HEK293 (cell line): ENCODE measurements around the gene PRPF31.
A peak's percentile ranks its signal among the peaks of the same experiment; 100 is the strongest.

ENCODE experiments used
- CTCF ChIA-PET: fragments of 350-600 bp; formaldehyde crosslinking; extraction: SDS; loops from one replicate; lab custom pipeline; 2021; ENCODE audit warnings: antibody characterized with exemption; lab: Yijun Ruan, JAX
- POLR2A ChIA-PET: fragments of 300-600 bp; formaldehyde crosslinking; extraction: SDS; loops from one replicate; lab custom pipeline; 2020; ENCODE audit warnings: antibody characterized with exemption, inconsistent platforms; lab: Yijun Ruan, JAX
- H3K27ac ChIP-seq: fragments of 200-500 bp; sonication (Bioruptor generic); 2 replicates; pipeline ENCODE4 v1.5.1; 2014; ENCODE audit warnings: low read depth, low read length, control low read depth, inconsistent platforms; ENCODE audit errors: extremely low read depth
- H3K36me3 ChIP-seq, 2 experiments: fragments of 200-500 bp in 1 of 2; sonication (Bioruptor generic) in 1 of 2; 1 replicate in 1 of 2; 2 replicates in 1 of 2; pipeline ENCODE4 v1.5.1; 2014 to 2017; ENCODE audit warnings: inconsistent platforms in 2 of 2, low read length in 2 of 2; ENCODE audit not compliant: control insufficient read depth in 2 of 2, insufficient read depth in 1 of 2
- H3K4me1 ChIP-seq: fragments of 200-500 bp; sonication (Bioruptor generic); 2 replicates; pipeline ENCODE4 v1.5.1; 2014; ENCODE audit warnings: mild to moderate bottlenecking, low read length, inconsistent platforms; ENCODE audit not compliant: control insufficient read depth, insufficient read depth
- H3K4me3 ChIP-seq: 2 replicates; pipeline ENCODE4 v1.5.1; 2011; ENCODE audit warnings: low read depth, mild to moderate bottlenecking, control low read depth, low read length, moderate library complexity
- H3K9me3 ChIP-seq: fragments of 200-500 bp; sonication (Bioruptor generic); 2 replicates; pipeline ENCODE4 v1.5.1; 2014; ENCODE audit warnings: low read depth, low read length, inconsistent platforms; ENCODE audit not compliant: control insufficient read depth, insufficient read depth
- CTCF ChIP-seq: fragments of 450-650 bp; formaldehyde crosslinking; IDR thresholded peaks from 2 replicates; pipeline ENCODE4 v1.5.1; 2016; ENCODE audit warnings: missing biosample characterization, missing genetic modification characterization
- PRDM1 ChIP-seq: fragments of 450-650 bp; formaldehyde crosslinking; IDR thresholded peaks from 2 replicates; pipeline ENCODE4; 2016; ENCODE audit warnings: missing biosample characterization, missing genetic modification characterization
- YY2 ChIP-seq: fragments of 450-650 bp; formaldehyde crosslinking; IDR thresholded peaks from 2 replicates; pipeline ENCODE4 v1.5.1; 2016; ENCODE audit warnings: missing biosample characterization, missing genetic modification characterization
- ZBTB44 ChIP-seq: fragments of 450-650 bp; IDR thresholded peaks from 2 replicates; pipeline ENCODE4 v1.5.1; 2018; ENCODE audit warnings: missing biosample characterization, mild to moderate bottlenecking, missing genetic modification characterization
- ZBTB7A ChIP-seq: fragments of 450-650 bp; formaldehyde crosslinking; IDR thresholded peaks from 2 replicates; pipeline ENCODE4 v1.5.1; 2016; ENCODE audit warnings: low read depth, missing biosample characterization, missing genetic modification characterization
- ZNF133 ChIP-seq: fragments of 450-650 bp; formaldehyde crosslinking; IDR thresholded peaks from 2 replicates; pipeline ENCODE4 v1.5.1; 2016; ENCODE audit warnings: missing biosample characterization, missing genetic modification characterization
- ZNF248 ChIP-seq: fragments of 450-650 bp; formaldehyde crosslinking; IDR thresholded peaks from 2 replicates; pipeline ENCODE4 v1.5.1; 2017; ENCODE audit warnings: missing biosample characterization, missing genetic modification characterization
- ZNF416 ChIP-seq: fragments of 450-650 bp; formaldehyde crosslinking; IDR thresholded peaks from 2 replicates; pipeline ENCODE4 v1.5.1; 2016; ENCODE audit warnings: missing biosample characterization, missing genetic modification characterization
- ZNF449 ChIP-seq: fragments of 450-650 bp; formaldehyde crosslinking; IDR thresholded peaks from 2 replicates; pipeline ENCODE4 v1.5.1; 2017; ENCODE audit warnings: missing biosample characterization, mild to moderate bottlenecking, missing genetic modification characterization, moderate library complexity
- ZNF626 ChIP-seq: fragments of 450-650 bp; sonication (Bioruptor Pico); formaldehyde crosslinking; IDR thresholded peaks from 2 replicates; pipeline ENCODE4 v1.5.1; 2018; ENCODE audit warnings: missing biosample characterization, missing genetic modification characterization, inconsistent platforms
- ZNF776 ChIP-seq: fragments of 450-650 bp; formaldehyde crosslinking; IDR thresholded peaks from 2 replicates; pipeline ENCODE4 v1.5.0; 2017; ENCODE audit warnings: missing biosample characterization, missing genetic modification characterization, borderline replicate concordance
- ZNF785 ChIP-seq: fragments of 450-650 bp; formaldehyde crosslinking; IDR thresholded peaks from 2 replicates; pipeline ENCODE4 v1.5.1; 2016; ENCODE audit warnings: missing biosample characterization, missing genetic modification characterization
- ZNF791 ChIP-seq: fragments of 450-650 bp; formaldehyde crosslinking; IDR thresholded peaks from 2 replicates; pipeline ENCODE4 v1.5.1; 2016; ENCODE audit warnings: missing biosample characterization, missing genetic modification characterization
- ZXDB ChIP-seq: fragments of 450-650 bp; formaldehyde crosslinking; IDR thresholded peaks from 2 replicates; pipeline ENCODE4 v1.5.1; 2016; ENCODE audit warnings: missing biosample characterization, missing genetic modification characterization
- TF ChIP-seq, protein P1 (sequence below): fragments of 450-650 bp; formaldehyde crosslinking; IDR thresholded peaks from 2 replicates; pipeline ENCODE4 v1.5.1; 2016; ENCODE audit warnings: missing biosample characterization, missing genetic modification characterization
- TF ChIP-seq, protein P2 (sequence below): fragments of 450-650 bp; formaldehyde crosslinking; IDR thresholded peaks from 2 replicates; pipeline ENCODE4 v1.5.1; 2016; ENCODE audit warnings: missing biosample characterization, missing genetic modification characterization, low read depth

The PRPF31 gene

GRCh38 chr19:54115109-54116063 lies at the start of gene PRPF31, which contains the start of gene TFPT (continued):
- 0 out of 2 replicates have a peak, but pooled peaks have one; percentile 15 for TF ChIP-seq ZBTB44 (tag by site-specific recombination)

- ChIA-PET POLR2A (no interaction called here), CTCF (no interaction called here)
- Histone ChIP-seq H3K9me3 (no peaks in the 10 kb centered on the region), H3K36me3 (no peaks in the 10 kb centered on the region), H3K4me3 (no peak overlapping the region), H3K4me1 (no peaks in the 10 kb centered on the region), H3K27ac (no peak overlapping the region)
- TF ChIP-seq ZNF133 (tag by site-specific recombination) = no peak
- no peak for TF ChIP-seq ZXDB
- TF ChIP-seq PRDM1 = no peak
- TF ChIP-seq ZNF248 (tag by site-specific recombination) = no peak
- TF ChIP-seq CTCF (tag by site-specific recombination) = no peak
- no peak for TF ChIP-seq ZNF791
- TF ChIP-seq ZNF416 (tag by site-specific recombination) = no peak
- TF ChIP-seq ZBTB7A (tag by site-specific recombination) = no peak
- TF ChIP-seq, protein P1, sequence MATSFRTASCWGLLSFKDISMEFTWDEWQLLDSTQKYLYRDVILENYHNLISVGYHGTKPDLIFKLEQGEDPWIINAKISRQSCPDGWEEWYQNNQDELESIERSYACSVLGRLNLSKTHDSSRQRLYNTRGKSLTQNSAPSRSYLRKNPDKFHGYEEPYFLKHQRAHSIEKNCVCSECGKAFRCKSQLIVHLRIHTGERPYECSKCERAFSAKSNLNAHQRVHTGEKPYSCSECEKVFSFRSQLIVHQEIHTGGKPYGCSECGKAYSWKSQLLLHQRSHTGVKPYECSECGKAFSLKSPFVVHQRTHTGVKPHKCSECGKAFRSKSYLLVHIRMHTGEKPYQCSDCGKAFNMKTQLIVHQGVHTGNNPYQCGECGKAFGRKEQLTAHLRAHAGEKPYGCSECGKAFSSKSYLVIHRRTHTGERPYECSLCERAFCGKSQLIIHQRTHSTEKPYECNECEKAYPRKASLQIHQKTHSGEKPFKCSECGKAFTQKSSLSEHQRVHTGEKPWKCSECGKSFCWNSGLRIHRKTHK (tag by site-specific recombination) = no peak
- TF ChIP-seq ZNF776 (tag by site-specific recombination) = no peak
- TF ChIP-seq ZNF626 (tag by site-specific recombination) = no peak
- TF ChIP-seq ZNF449 (tag by site-specific recombination) = no peak
- TF ChIP-seq ZNF785 (tag by site-specific recombination) = no peak
- TF ChIP-seq, protein P2, sequence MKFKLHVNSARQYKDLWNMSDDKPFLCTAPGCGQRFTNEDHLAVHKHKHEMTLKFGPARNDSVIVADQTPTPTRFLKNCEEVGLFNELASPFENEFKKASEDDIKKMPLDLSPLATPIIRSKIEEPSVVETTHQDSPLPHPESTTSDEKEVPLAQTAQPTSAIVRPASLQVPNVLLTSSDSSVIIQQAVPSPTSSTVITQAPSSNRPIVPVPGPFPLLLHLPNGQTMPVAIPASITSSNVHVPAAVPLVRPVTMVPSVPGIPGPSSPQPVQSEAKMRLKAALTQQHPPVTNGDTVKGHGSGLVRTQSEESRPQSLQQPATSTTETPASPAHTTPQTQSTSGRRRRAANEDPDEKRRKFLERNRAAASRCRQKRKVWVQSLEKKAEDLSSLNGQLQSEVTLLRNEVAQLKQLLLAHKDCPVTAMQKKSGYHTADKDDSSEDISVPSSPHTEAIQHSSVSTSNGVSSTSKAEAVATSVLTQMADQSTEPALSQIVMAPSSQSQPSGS (tag by site-specific recombination) = no peak
- TF ChIP-seq YY2 = no peak
These were observed 46.1 kb upstream of the PRPF31 start for GRCh38 chr19:54069470-54069869.
